ENCODE measurements around the gene PAX9. TPM values are rescaled to one million over a fixed set of nuclear protein-coding genes. Genes with fewer than 3 reads are reported as not detected.

PAX9 gene
- total and polyA plus RNA-seq, 5 experiments from 2014 or later = not detected

DNA sequence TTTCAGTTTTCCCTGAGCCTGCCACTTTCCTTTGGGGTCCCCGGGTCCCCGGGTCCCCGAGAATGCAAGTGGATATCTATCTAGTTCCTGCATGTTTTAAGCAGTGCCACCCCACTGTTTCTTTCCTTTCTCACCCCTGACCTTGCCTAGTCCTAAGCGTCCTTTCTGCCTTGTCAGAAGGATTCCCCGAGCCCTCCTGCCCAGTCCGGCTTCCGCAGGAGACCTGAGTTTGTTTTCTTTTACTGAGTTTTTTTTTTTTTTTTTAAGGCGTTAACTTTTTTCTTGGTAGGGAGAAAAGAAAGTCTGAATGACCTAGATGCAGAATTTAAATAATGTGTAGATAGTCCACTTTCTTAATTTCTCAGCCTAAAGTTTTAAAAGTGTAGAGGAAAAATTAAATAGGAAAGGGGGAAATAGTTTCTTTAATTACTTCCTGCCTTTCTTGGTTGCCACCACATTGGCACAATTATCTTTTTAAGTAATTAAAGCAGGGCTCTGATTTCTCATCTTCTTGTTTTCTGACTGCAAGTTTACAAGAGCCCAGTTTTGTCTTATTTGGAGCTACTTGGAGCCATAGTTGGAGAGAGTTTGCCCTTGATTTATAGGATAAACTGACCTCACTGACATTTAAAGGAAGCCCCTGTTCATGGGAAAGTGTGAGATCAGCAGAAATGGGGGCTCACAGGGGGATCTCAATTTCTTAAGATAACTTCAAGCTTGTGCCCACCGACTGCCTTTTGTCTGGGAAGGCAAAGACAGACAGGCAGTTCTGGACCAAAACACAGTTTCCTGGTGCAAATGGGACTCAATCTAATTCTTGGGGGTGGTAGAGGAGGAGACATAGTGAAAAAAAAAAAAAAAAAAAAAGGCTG is 2.9 kb downstream of the PAX9 start:
- H3K4me1 Mint-ChIP-seq = peaks cover 11 to 57% (median 39%) of the 10 kb centered on the region in 4 donors
- POLR2A ChIA-PET = no interaction called here
- ATAC-seq (no peak), DNase-seq (no peak)
- no peak overlapping the region for H3K27ac Mint-ChIP-seq
- peaks cover 52 to 84% (median 66%) of the 10 kb centered on the region in 5 donors for H3K27me3 Mint-ChIP-seq
- peak overlapping the region in 8 of 10 donors; percentile 10 to 75 (median 59) for H3K4me3 Mint-ChIP-seq
- peaks cover 5 to 22% (median 8%) of the 10 kb centered on the region in 3 donors for H3K36me3 Mint-ChIP-seq
- H3K9me3 Mint-ChIP-seq = peaks cover 0 to 23% (median 5%) of the 10 kb centered on the region in 9 donors

DNA sequence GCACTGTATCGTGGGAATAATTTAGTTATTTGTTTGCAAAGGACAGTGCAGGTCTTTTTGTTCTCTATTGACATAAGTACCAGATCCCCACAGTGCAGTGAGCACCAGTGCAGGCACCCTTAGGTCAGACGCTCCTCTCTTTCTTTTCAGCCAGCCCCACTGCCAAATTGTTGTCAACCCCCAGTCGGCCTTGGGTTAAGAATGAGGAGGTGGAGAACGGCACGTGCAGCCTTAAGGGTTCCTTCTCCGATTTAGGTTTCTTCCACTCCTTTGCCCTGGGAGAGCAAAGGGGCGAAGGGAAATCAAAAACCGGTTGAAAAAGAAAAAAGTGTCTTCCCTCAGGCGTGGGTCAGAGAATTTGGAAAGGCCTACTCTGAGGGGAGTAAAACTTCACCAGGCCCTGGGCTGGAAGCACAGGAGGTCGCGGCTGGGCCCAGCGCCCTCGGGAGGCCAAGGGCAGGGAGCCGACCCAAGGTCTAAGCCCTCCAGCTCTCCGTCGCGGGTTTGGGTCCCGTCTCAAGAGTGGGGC is 4.3 kb downstream of the PAX9 start:
- DNase-seq (no peak), ATAC-seq (no peak)
- Mint-ChIP-seq H3K9me3 (peaks cover 0 to 19% (median 5%) of the 10 kb centered on the region in 9 donors), H3K4me1 (peaks cover 11 to 52% (median 34%) of the 10 kb centered on the region in 4 donors), H3K27ac (no peak overlapping the region), H3K27me3 (peaks cover 45 to 70% (median 53%) of the 10 kb centered on the region in 5 donors), H3K36me3 (peaks cover 3 to 22% (median 8%) of the 10 kb centered on the region in 3 donors), H3K4me3 (peak overlapping the region in 2 of 10 donors; percentile 1 to 40)
- POLR2A ChIA-PET = no interaction called here

DNA sequence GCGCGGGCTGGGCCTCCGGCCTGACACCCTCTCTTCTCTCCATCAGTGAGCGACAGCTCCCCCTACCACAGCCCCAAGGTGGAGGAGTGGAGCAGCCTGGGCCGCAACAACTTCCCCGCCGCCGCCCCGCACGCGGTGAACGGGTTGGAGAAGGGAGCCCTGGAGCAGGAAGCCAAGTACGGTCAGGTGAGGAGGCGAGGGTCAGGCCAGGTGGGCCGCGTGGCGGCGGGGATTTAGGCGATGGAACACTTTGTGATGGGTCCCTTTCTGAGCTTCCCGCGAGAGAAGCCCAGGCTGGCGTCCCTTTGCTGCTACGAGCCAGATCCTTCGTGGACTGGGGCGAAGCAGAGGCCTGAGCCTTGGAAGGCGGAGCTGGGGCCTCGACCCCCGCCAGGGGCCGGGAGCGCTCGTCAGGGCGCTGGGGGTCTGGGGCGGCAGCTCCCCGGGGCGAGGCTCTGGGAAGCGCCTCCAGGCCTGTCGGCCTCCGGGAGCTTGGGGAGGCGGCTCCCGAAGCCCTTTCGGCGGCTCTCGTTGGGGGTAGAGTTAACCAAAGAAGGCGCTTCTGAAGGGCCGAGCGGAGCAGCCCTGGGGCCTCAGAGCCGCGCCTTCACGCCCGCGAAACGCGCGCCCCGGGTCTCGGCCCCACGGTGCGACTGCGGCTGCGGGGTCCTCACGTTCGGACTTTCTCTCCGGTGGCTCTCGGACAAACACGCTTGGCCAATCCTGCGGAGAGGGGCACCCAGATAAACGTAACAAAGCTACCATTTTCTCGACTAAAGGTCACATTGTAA is 5.0 kb downstream of the PAX9 start:
- no peak overlapping the region for H3K4me3 Mint-ChIP-seq
- H3K4me1 Mint-ChIP-seq = peaks cover 8 to 45% (median 29%) of the 10 kb centered on the region in 4 donors
- ATAC-seq = no peak
- peaks cover 0 to 22% (median 8%) of the 10 kb centered on the region in 3 donors for H3K36me3 Mint-ChIP-seq
- no peak overlapping the region for H3K27ac Mint-ChIP-seq
- H3K9me3 Mint-ChIP-seq = peaks cover 0 to 17% (median 5%) of the 10 kb centered on the region in 9 donors
- H3K27me3 Mint-ChIP-seq = peaks cover 43 to 63% (median 48%) of the 10 kb centered on the region in 5 donors
- POLR2A ChIA-PET = no interaction called here
- DNase-seq = no peak

DNA sequence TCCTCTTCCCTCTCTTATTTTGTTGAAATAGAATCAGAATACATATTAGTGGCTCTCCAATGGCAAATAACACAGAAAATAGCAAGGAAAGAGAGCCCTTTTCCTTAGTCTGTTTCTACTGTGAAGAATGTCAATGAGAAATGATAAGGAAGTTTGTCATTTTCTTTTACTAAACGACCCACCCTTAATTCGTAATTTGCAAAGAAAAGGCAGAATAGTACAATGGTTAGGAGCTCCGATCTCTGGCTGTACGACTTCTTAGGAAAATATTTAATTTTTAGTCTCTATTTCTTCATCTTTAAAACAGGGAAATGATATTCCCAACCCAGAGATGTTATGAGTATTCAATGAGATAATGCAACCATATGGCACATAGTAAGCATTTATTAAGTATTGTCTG is 6.0 kb downstream of the PAX9 start:
- Mint-ChIP-seq H3K9me3 (peaks cover 0 to 15% (median 5%) of the 10 kb centered on the region in 9 donors), H3K4me3 (peak overlapping the region in 2 of 10 donors; percentile 22 to 26), H3K4me1 (peaks cover 8 to 34% (median 20%) of the 10 kb centered on the region in 4 donors), H3K27ac (no peak overlapping the region), H3K27me3 (peaks cover 38 to 52% (median 44%) of the 10 kb centered on the region in 5 donors), H3K36me3 (peaks cover 0 to 22% (median 2%) of the 10 kb centered on the region in 3 donors)
- POLR2A ChIA-PET = no interaction called here
- ATAC-seq (no peak), DNase-seq (no peak)

DNA sequence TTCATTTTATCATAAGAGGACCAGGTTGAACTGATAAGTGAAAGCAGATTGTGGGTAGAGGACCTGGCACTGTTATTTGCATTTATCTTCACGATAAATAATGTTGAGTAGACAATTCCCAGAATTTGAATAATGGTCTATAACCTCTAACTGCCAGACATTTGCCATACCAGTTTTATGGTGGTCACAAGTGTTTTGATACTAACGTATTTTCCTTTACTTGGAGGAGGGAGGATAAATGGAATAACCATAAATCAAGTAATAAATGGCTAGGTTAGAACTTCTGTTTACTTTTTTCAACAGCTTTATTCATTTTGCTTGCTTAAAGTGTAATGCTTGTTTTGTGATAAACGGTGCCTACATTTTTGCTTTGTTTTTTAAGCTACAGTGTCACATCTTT is 9.5 kb downstream of the PAX9 start:
- POLR2A ChIA-PET = no interaction called here
- H3K9me3 Mint-ChIP-seq = peaks cover 0 to 5% (median 0%) of the 10 kb centered on the region in 9 donors
- ATAC-seq = no peak

DNA sequence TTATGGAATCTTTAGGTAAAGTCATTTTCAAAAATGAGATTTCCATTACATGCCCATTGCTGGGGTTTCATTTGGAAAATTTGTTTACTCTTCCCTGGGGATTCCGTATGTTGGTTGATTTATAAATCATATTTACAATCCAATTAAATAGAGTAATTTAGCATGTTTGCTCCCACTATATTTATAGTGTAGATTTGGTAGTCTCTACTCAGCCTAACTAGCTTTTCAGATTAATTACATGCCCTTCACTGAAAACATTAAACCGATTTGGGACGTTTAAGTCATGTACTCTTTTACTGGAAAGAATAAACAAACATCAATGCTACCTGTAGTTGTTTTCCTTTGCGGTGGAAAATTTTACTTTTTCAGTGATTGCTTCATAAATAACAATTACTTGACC is 10.4 kb downstream of the PAX9 start:
- H3K9me3 Mint-ChIP-seq = peaks cover 0 to 5% (median 0%) of the 10 kb centered on the region in 9 donors
- H3K36me3 Mint-ChIP-seq = peaks cover 0 to 7% (median 0%) of the 10 kb centered on the region in 3 donors
- no peak overlapping the region for H3K4me3 Mint-ChIP-seq
- ATAC-seq (no peak), DNase-seq (no peak)
- POLR2A ChIA-PET = no interaction called here
- H3K27me3 Mint-ChIP-seq = peaks cover 18 to 40% (median 20%) of the 10 kb centered on the region in 5 donors
- H3K27ac Mint-ChIP-seq = no peak overlapping the region
- H3K4me1 Mint-ChIP-seq = peaks cover 0 to 1% (median 0%) of the 10 kb centered on the region in 4 donors

More for the DNA sequence above, 9.5 kb downstream of the PAX9 start:
- DNase-seq = no peak
- H3K36me3 Mint-ChIP-seq = peaks cover 0 to 7% (median 0%) of the 10 kb centered on the region in 3 donors
- H3K27me3 Mint-ChIP-seq = peaks cover 18 to 36% (median 21%) of the 10 kb centered on the region in 5 donors
- no peak overlapping the region for H3K4me3 Mint-ChIP-seq
- peaks cover 0 to 3% (median 0%) of the 10 kb centered on the region in 4 donors for H3K4me1 Mint-ChIP-seq
- H3K27ac Mint-ChIP-seq = no peak overlapping the region

DNA sequence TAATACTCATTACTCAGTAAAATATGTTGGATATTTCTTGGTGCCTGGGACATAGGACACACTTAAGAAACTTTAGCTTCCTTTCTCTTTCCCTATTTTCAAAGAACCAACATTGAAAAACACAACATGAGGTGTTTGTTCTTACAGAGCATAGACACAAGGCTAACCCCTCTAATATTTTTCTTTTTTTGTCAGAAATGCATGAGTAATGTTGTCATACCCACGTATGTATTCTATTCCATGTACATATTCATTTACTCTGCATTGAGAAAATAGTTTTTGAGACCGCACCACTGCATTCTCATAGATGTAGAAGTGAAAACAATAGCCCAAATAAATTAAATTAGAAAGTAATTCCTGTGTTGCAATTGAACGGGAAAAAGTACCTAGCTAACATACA is 13.0 kb downstream of the PAX9 start:
- H3K27ac Mint-ChIP-seq = no peak overlapping the region
- no peaks in the 10 kb centered on the region for H3K9me3 Mint-ChIP-seq
- ATAC-seq = no peak

DNA sequence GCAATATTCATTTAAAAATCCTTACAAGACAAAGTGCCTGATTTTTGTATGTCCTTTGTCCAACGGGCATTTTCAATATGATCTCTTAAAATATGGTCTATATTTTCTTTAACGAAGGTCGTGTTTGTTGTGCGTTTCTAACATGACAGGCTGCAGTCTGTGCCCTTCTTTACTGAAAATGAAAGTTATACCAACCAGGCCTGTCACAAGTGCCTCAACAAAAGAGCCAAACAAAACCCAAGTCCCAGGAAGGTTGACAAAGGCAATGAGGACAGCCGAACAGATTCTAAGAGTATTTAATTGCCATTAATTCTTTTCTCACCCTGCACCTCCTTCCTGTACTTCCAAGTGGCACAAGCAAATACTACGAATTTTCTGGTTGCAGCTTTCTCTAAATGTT is 13.9 kb downstream of the PAX9 start:
- H3K4me1 Mint-ChIP-seq = no peaks in the 10 kb centered on the region
- POLR2A ChIA-PET = no interaction called here
- no peak overlapping the region for H3K27ac Mint-ChIP-seq
- DNase-seq = no peak
- peaks cover 16 to 43% (median 18%) of the 10 kb centered on the region in 5 donors for H3K27me3 Mint-ChIP-seq
- H3K36me3 Mint-ChIP-seq = no peaks in the 10 kb centered on the region
- peaks cover 0 to 2% (median 0%) of the 10 kb centered on the region in 9 donors for H3K9me3 Mint-ChIP-seq
- H3K4me3 Mint-ChIP-seq = no peak overlapping the region
- ATAC-seq = no peak

More for the DNA sequence above, 13.0 kb downstream of the PAX9 start:
- POLR2A ChIA-PET = no interaction called here
- no peaks in the 10 kb centered on the region for H3K4me1 Mint-ChIP-seq
- no peak for DNase-seq
- no peak overlapping the region for H3K4me3 Mint-ChIP-seq
- peaks cover 16 to 43% (median 18%) of the 10 kb centered on the region in 5 donors for H3K27me3 Mint-ChIP-seq
- H3K36me3 Mint-ChIP-seq = no peaks in the 10 kb centered on the region

DNA sequence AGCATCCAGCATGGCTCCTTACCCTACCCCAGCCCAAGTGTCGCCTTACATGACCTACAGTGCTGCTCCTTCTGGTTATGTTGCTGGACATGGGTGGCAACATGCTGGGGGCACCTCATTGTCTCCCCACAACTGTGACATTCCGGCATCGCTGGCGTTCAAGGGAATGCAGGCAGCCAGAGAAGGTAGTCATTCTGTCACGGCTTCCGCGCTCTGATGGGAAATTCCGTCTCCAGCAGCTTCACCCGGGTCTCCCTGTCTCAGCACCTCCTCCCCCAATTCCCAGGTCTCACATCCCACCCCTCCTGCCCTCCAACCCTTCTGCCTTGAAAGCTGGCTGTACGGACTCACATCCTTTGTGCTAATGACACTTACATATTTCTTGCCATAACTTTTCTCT is 14.6 kb downstream of the PAX9 start:
- Mint-ChIP-seq H3K9me3 (peaks cover 0 to 2% (median 0%) of the 10 kb centered on the region in 9 donors), H3K27ac (no peak overlapping the region), H3K4me1 (no peaks in the 10 kb centered on the region), H3K27me3 (peaks cover 15 to 43% (median 19%) of the 10 kb centered on the region in 5 donors), H3K36me3 (no peaks in the 10 kb centered on the region), H3K4me3 (no peak overlapping the region)
- ATAC-seq = no peak
- no peak for DNase-seq
- POLR2A ChIA-PET = no interaction called here

DNA sequence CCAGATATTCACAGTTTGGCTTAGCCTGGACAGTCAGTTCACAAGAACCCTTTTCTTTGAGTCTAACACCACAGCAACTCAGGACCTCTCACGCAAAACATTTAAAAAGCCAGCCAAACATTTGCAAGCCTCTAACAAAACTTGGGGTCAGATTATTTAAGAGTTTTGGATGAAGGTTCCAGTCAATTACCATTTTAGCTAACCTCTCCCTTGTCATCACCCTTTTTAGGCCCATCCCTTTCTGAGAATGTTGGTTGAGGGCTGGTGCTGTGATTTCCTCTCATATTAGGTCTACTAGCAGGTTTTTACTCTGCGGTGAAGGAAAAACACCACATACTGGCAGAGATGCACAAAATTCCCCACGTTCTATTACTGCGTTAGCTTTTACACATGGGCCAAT is 20.7 kb downstream of the PAX9 start:
- Mint-ChIP-seq H3K27me3 (peaks cover 7 to 18% (median 9%) of the 10 kb centered on the region in 5 donors), H3K9me3 (peaks cover 0 to 2% (median 0%) of the 10 kb centered on the region in 9 donors), H3K4me1 (no peaks in the 10 kb centered on the region), H3K4me3 (no peak overlapping the region), H3K27ac (no peak overlapping the region), H3K36me3 (no peaks in the 10 kb centered on the region)
- POLR2A ChIA-PET = no interaction called here
- ATAC-seq (no peak), DNase-seq (no peak)

DNA sequence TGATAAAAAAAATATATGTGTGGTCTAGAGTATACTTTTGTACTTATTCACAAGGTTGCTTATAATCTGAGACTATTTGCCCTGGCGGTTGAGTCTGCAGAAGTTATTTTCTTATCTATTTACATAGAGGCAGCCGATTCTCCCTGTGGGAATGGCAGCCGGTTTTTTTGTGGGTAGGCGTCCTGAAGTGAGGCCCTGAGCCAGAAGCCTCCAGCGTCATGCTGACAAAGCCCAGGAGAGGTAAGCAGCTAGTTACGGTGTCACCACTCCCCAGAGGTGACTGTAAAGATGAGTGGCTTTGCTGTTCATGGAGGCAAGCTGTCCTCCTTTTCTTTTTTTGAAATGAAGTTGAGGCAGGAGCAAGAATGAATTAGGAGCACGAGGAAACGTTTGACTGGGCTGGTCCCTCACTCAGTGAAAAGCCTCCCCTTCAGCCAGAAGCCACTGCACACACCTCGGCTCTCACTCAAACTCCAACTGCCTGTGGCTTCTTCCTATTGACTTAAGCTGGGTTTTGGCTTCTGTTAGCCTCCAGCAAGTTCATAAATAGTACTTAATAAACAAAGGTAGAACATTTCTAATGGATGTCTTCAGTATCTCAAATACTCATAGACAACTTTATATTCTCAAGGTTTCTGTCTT is 21.5 kb downstream of the PAX9 start:
- Mint-ChIP-seq H3K36me3 (no peaks in the 10 kb centered on the region), H3K4me3 (no peak overlapping the region), H3K9me3 (peaks cover 0 to 8% (median 0%) of the 10 kb centered on the region in 9 donors), H3K27me3 (peaks cover 2 to 20% (median 8%) of the 10 kb centered on the region in 5 donors), H3K4me1 (no peaks in the 10 kb centered on the region), H3K27ac (no peak overlapping the region)
- DNase-seq (no peak), ATAC-seq (no peak)
- POLR2A ChIA-PET = no interaction called here

DNA sequence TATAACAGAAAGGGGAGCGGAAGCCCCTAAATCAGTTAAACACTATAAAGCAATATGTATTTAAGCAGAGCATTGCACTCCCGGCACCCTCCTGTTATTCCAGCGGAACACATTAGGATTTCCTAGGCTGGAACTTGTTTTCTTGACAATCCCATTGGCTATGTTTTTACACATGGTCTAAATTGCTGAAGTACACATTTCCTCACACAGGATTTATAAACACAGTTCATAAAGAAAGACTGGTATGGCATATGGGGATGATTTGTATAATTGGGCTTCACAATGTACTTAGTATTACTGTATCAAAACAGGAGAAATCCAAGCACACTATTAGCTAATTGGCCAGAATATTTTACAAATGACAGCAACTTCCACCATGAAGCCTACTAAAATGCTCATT is 23.3 kb downstream of the PAX9 start:
- H3K4me1 Mint-ChIP-seq = no peaks in the 10 kb centered on the region
- ATAC-seq = no peak
- H3K27ac Mint-ChIP-seq = no peak overlapping the region
- POLR2A ChIA-PET = no interaction called here
- H3K4me3 Mint-ChIP-seq = no peak overlapping the region
- peaks cover 2 to 24% (median 10%) of the 10 kb centered on the region in 5 donors for H3K27me3 Mint-ChIP-seq
- no peak for DNase-seq
- H3K9me3 Mint-ChIP-seq = peaks cover 0 to 13% (median 0%) of the 10 kb centered on the region in 9 donors
- no peaks in the 10 kb centered on the region for H3K36me3 Mint-ChIP-seq
